Kidney epithelial cell (primary cell): ENCODE measurements around the gene DUS3L. TPM values are rescaled to one million over a fixed set of nuclear protein-coding genes. Genes with fewer than 3 reads are reported as not detected.

Experiments used
- DNase-seq: peaks from one replicate; pipeline ENCODE4 v3.0.0-alpha.2; 2010; ENCODE audit warnings: low read depth
- H3K27me3 ChIP-seq: 2 replicates; pipeline ENCODE4 v1.6.0; 2011; ENCODE audit warnings: low read length; ENCODE audit not compliant: control insufficient read depth, insufficient read depth
- H3K36me3 ChIP-seq: 2 replicates; pipeline ENCODE4 v1.5.1; 2011; ENCODE audit warnings: low read length; ENCODE audit not compliant: control insufficient read depth, insufficient read depth
- H3K4me3 ChIP-seq: 2 replicates; pipeline ENCODE4 v1.5.1; 2011; ENCODE audit warnings: low read depth, mild to moderate bottlenecking, control low read depth, low read length
- CTCF ChIP-seq: IDR thresholded peaks from 2 replicates; pipeline ENCODE4 v1.5.1; 2011; ENCODE audit warnings: mild to moderate bottlenecking, moderate library complexity, low read length, control low read depth, inconsistent platforms; ENCODE audit not compliant: insufficient read depth, poor library complexity, severe bottlenecking
- total RNA-seq: library from RNA; depleted of rRNA; stranded (reverse); fragments of >200 nt; gene quantifications from 2 replicates; pipeline ENCODE4 v1.2.3, GENCODE V29; 2015

The DUS3L gene
- total RNA-seq, 1 donor from 2014 or later = 43.4 TPM

DNA sequence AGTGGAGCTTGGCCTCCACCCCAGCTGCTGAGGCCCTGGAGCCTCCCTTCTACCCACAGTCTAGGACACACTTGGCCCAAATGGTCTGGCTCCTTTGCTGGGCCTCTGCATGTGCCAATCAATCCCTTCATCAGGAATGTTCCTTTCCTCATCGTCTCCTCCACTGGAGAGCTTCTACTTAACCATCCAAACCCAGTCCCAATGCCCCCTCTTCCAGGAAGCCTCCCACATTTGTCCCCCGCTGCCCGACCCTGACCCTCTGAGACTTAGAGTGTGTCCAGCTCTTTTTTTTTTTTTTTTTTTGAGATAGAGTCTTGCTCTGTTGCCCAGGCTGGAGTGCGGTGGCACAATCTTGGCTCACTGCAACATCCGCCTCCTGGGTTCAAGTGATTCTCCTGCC, 2.5 kb downstream of the DUS3L start:
- Histone ChIP-seq H3K36me3 (peaks cover 3% of the 10 kb centered on the region), H3K27me3 (no peaks in the 10 kb centered on the region), H3K4me3 (no peak overlapping the region)
- TF ChIP-seq CTCF = no peak
- no peak for DNase-seq

DNA sequence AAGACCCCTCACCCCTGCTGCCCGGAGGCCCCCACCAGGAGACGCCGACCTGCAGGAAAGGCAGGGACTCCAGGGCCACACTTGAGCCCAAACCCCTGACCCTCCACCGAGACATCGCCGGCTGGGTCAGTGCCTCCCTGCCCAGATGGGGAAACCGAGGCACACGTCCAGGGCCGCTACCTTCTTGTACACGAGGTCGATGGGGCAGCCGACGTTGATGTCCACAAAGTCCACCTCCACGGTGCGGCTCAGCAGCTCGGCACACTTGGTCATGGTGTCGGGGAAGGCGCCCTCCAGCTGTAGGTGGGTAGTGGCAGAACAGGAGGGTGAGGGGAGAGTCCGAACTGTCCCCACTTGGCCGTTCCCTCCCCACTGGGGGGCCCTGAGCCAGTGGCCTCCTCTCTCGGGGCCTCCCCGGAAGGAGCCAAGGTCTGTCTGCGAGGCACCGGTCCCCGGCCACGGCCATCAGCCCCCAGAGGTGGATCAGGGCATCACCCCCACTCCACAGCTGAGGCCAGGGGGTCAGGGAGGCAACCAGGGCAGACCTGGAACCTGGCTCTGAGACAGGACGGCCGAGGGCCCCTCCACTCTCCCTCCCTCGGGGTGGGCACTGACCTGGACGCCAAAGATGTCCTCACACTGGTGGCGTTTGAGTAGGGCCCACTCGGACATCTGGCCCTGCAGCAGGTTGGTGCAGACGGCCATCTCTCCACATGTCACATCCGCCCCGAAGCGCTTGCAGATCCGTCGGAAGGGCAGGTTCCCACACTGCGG, 3.4 kb downstream of the DUS3L start:
- H3K36me3 ChIP-seq = peaks cover 3% of the 10 kb centered on the region
- no peak for TF ChIP-seq CTCF
- DNase-seq = no peak
- H3K27me3 ChIP-seq = no peaks in the 10 kb centered on the region
- no peak overlapping the region for H3K4me3 ChIP-seq

DNA sequence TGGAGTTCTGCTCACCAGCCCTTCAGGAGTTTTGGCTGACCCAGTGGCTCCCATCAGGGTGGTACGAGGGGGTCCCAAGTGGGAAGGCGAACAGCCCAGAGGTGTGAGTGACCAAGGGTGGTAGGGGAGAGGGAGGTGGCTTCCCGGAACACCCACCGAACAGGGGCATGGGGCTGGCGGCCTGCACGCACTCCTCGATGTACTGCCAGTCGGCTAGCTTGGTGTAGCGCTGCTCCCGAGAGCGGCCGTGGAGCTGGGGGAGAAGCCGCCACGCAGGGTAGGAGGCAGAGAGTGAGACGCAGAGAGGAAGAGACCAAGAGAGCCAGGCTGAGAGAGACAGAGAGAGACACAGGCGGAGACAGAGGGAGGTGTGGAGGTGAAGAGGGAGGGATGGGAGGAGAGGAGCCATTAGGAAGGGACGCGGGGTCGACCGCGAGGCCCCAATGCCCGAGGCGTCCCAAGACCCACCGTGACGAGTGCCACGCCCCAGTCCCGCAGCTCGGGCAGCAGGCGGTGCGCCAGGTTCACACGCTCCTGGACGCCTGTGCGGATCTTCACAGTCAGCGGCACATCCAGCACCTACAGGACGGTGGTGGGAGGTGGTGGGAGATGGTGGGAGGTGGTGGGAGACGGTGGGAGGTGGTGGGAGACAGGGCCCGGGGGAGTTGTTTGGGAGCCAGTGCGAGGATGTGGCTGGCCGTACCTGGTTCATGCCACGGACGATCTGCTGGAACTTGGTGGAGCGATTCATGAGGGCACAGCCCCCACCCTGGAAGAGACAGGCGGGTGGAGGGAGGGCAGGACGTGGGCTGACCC, 4.2 kb downstream of the DUS3L start:
- no peak overlapping the region for H3K4me3 ChIP-seq
- no peaks in the 10 kb centered on the region for H3K27me3 ChIP-seq
- no peak for DNase-seq
- TF ChIP-seq CTCF = no peak
- H3K36me3 ChIP-seq = peaks cover 3% of the 10 kb centered on the region

DNA sequence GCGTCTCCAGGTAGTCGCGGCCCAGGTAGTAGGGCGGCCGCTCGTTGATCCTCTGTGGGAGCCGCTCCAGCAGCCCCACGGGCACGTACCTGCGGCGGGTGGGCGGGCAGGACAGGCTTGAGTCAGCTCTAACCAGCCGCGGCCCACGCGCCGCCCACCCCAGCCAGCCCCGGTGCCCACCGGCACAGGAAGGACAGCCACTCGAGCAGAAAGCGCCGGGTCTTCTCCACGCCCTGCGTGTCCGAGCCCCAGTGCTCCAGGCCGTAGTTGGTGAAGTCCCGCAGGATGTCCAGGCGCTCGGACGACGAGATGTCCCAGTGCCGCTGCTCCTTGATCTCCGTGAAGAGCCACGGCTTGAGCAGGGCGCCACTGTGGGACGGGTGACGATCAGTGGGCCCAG, 5.5 kb downstream of the DUS3L start:
- H3K27me3 ChIP-seq = no peaks in the 10 kb centered on the region

DNA sequence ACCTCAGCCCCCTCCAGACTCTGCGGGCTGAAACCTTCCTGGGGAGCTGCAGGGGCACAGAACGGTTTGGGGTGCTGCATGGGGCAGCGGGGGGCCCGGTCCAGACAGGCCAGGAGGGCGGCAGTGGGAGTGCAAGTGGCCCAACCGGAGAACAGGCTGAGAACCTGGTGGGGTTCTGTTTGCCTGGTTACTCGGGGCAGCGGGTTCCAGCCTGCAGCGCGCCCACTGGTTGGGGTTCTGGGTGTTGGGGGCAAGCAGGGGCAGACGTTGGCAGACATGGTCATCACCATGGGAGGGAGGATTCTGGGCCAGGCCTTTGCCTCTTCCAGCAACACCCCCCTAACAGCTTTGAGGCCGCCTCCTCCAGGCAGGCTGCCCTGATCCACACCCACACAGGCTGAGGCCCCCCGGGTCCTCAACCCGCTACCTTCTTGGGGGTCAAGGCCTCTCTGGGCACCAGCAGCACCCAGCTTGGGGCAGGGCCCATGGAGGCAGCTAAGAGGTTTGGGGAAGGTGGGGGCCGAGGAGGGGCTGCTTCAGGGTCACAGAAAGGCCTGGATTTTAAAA, 6.3 kb downstream of the DUS3L start, which contains the start of gene PRR22:
Gene PRR22 (minus strand): TSS at position 166 of the 567 bp plus-strand sequence. CDS start 86 bp downstream, at position 80.
- no peak for TF ChIP-seq CTCF
- no peak for DNase-seq
- Histone ChIP-seq H3K4me3 (no peak within 1 kb of the TSS), H3K36me3 (peaks cover 3% of the 10 kb centered on the region), H3K27me3 (no peaks in the 10 kb centered on the region)

More for the DNA sequence above, 5.5 kb downstream of the DUS3L start:
- H3K4me3 ChIP-seq = no peak overlapping the region
- H3K36me3 ChIP-seq = peaks cover 3% of the 10 kb centered on the region
- no peak for TF ChIP-seq CTCF
- no peak for DNase-seq
